GM20431 (cell line): ENCODE measurements around the gene CXCR6.

ENCODE experiments used
- in situ Hi-C: fragments of 300-500 bp; cut with MseI, MboI; formaldehyde crosslinking; loops from one replicate; pipeline ENCODE4 v1.15.0; 2020; ENCODE audit warnings: low sequenced_read_pairs; ENCODE audit not compliant: unreplicated experiment

The CXCR6 gene

GRCh38 chr3:45964139-45964538 is 20.9 kb downstream of the CXCR6 start:
- in situ Hi-C loops, result no loop called here

- in situ Hi-C loops, result no loop called here
Observed at GRCh38 chr3:45965253-45965652, 22.0 kb downstream of the CXCR6 start.

- in situ Hi-C loops, result no loop called here
Observed at GRCh38 chr3:45965653-45966052, 22.4 kb downstream of the CXCR6 start.

- in situ Hi-C loops, result no loop called here
Observed at GRCh38 chr3:45966371-45966791, 23.1 kb downstream of the CXCR6 start.

- in situ Hi-C loops, result no loop called here
Observed at GRCh38 chr3:45966950-45967640, 23.8 kb downstream of the CXCR6 start.

GRCh38 chr3:45967724-45968123 is 24.5 kb downstream of the CXCR6 start:
- in situ Hi-C loops, result no loop called here

- in situ Hi-C loops, result no loop called here
Observed at GRCh38 chr3:45968149-45968548, 24.9 kb downstream of the CXCR6 start.

- in situ Hi-C loops, result no loop called here
Observed at GRCh38 chr3:45968706-45969105, 25.4 kb downstream of the CXCR6 start.

GRCh38 chr3:45969116-45969515 is 25.9 kb downstream of the CXCR6 start:
- in situ Hi-C loops, result no loop called here

GRCh38 chr3:45969953-45970352 is 26.7 kb downstream of the CXCR6 start:
- in situ Hi-C loops, result no loop called here

GRCh38 chr3:45972534-45973402 is 29.5 kb downstream of the CXCR6 start:
- in situ Hi-C loops, result no loop called here

GRCh38 chr3:45974686-45975085 is 31.4 kb downstream of the CXCR6 start:
- in situ Hi-C loops, result no loop called here

- in situ Hi-C loops, result no loop called here
Observed at GRCh38 chr3:45975686-45976085, 32.4 kb downstream of the CXCR6 start.

GRCh38 chr3:45976191-45977091 is 33.2 kb downstream of the CXCR6 start:
- in situ Hi-C loops, result no loop called here

GRCh38 chr3:45978006-45978761 is 34.9 kb downstream of the CXCR6 start:
- in situ Hi-C loops, result no loop called here

GRCh38 chr3:45979378-45979777 is 36.1 kb downstream of the CXCR6 start:
- in situ Hi-C loops, result no loop called here

- in situ Hi-C loops, result no loop called here
Observed at GRCh38 chr3:45980229-45980813, 37.1 kb downstream of the CXCR6 start.

GRCh38 chr3:45980819-45981218 is 37.6 kb downstream of the CXCR6 start:
- in situ Hi-C loops, result no loop called here

- in situ Hi-C loops, result no loop called here
Observed at GRCh38 chr3:45981346-45982074, 38.2 kb downstream of the CXCR6 start.
